Middle frontal gyrus (tissue), 1 donor: Measurements from ENCODE around the gene CDH6.

Experiments
- DNase-seq: peaks from one replicate; pipeline ENCODE4 v3.0.0-alpha.2; 2015; ENCODE audit warnings: low spot score; ENCODE audit errors: extremely low spot score

Gene CDH6

GRCh38 chr5:31250201-31250600 is 56.7 kb downstream of the CDH6 start:
- DNase-seq = no peak

GRCh38 chr5:31251032-31251431 is 57.5 kb downstream of the CDH6 start:
- no peak for DNase-seq

- no peak for DNase-seq
These were observed 61.6 kb downstream of the CDH6 start for GRCh38 chr5:31255041-31255440.

DNA sequence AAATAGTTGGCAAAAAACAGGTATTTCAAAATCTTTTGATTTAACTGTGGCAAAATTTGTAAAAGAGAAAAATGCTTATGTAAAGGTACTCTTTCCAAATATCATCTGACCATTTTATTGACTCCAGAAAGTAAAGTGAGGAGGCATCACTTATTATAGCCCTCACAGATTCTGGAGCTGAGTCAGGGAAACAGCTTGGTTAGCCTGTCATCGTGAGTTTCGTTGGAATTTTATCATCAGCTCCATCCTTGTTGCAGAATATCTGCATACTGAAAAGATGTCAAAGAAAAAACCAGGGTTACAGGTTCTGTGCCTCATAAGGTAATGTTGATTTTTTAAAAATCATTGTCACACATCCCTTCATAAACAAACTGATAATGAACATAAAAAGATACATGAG is 74.8 kb downstream of the CDH6 start:
- DNase-seq = no peak

DNA sequence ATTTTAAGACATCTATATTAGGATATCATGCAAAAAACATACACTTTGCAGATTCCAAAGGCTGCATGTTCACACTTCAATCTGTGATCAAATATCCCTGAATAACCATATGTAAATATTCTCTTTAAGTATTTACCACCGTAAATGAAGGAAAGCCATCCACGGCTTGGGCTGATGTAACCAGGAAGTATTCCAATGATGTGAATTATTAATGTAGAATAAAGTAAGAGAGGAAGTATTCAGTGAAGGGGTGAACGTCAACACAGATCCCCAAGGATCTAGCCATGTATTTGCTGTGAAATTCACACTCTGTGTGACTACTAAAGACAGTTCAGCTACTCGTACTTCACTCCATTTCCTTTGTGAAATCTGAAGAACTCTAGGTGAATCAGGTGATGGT is 75.2 kb downstream of the CDH6 start:
- no peak for DNase-seq

DNA sequence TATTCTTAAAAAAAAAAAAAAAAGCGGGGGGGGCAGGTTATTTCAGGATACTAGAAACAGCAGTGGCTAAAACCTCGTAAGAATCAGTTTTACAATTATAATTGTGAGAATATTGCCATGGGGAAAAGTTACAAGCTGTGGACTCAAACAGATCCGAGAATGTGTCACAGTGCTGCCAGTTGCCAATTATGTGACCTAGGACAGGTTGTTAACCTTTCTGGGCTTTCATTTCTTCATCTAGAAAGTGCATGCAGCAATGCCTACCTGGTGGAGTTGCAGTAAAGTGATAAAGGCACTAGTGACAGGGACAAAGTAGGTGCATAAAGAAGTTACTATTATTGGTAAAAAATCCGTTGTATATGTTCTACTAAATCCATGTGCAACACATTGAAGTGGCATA is 75.8 kb downstream of the CDH6 start:
- no peak for DNase-seq

DNA sequence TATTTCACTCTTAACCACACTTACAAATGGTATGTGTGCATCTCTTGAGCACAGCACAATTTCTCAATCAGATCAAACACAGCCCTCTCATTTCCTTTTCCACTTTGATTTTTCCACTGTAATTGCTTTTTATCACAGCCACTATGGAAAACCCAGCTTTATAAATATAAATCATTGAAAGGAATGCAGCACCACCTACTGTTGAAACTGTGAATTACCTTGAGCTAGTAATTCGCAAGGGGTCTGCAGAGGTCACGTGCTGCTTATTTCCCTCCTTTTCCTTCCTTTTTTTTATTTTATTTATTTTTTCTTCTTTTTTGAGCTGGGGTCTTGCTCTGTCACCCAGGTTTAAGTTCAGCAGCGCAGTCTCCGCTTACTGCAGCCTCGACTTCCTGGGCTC is 76.9 kb downstream of the CDH6 start:
- DNase-seq = no peak

DNA sequence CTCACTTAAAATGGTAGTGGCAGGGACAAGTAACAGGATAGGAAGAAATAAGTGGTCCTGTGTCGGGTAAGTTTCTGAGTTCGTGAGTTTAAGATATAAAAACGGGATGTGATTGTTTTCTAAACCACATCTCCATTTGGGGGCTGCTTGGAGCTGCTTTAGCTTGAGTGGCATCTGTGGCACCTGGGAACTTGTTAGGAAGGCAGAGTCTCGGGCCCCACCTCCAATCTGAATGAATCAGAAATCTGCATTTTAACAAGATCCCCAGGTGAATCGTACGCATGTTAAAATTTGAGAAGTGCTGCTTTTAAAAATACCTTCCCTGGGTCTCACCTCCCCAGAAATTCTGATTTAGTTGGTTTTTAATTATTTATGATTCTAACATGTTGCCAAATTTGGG is 78.1 kb downstream of the CDH6 start:
- no peak for DNase-seq

DNA sequence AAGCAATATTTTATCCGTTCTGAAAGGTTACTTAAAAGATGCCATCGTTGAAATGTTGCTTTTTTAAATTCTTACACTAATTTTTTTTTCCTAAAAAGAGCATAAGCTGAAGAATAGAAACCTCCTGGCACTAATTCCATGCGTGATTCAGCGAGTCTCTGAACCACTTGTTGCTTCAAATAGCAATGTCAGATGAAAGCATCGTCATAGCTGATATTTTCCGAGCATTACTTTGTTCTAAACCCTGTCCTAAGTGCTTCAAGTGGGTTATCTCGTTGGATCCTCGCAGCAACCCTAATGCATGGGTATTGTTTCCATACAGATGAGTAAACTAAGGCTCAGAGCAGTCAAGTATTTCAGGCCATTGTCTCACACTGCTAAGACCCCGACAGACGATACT is 79.7 kb downstream of the CDH6 start:
- no peak for DNase-seq

DNA sequence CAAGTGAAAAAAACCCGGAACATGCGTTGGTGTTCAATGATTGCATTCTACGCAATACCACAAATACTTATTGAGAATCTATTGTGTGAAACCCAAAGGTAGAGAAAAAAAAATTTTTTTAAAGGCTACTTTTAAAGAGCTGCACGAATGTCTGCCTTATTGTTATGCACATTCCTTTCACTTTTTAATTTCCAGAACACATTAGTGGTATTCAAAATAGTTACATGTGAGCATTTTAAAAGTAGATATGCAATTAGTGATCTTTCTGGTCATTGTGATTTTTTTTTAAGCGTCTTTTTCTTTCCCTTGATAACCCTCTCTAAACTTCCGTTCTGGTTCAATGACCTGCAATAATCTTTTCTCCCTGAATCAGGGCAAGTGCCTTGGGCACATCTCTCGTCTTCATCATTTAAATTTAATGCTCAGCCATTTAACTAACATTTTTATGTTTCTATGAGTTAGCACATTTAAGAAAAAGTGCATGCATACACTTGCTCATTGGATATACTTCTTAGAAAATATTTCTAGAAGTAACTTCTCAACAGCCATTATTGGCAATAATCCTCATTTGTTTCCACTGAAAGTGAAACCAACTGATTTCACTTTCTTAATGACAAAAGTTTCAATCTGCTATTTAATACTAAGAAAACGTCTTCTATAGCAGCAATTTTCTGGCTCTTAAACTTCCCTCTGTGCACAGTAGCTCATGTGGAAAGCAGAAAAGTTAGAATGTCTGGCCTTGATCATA is 80.3 kb downstream of the CDH6 start:
- DNase-seq = no peak

GRCh38 chr5:31280210-31280609 is 86.7 kb downstream of the CDH6 start:
- DNase-seq = no peak

- no peak for DNase-seq
These were observed 89.8 kb downstream of the CDH6 start for GRCh38 chr5:31283326-31283725.

- no peak for DNase-seq
These were observed 91.5 kb downstream of the CDH6 start for GRCh38 chr5:31285025-31285424.

- DNase-seq = no peak
These were observed 94.5 kb downstream of the CDH6 start for GRCh38 chr5:31287985-31288384.

GRCh38 chr5:31289429-31289828 is 95.9 kb downstream of the CDH6 start:
- no peak for DNase-seq

DNA sequence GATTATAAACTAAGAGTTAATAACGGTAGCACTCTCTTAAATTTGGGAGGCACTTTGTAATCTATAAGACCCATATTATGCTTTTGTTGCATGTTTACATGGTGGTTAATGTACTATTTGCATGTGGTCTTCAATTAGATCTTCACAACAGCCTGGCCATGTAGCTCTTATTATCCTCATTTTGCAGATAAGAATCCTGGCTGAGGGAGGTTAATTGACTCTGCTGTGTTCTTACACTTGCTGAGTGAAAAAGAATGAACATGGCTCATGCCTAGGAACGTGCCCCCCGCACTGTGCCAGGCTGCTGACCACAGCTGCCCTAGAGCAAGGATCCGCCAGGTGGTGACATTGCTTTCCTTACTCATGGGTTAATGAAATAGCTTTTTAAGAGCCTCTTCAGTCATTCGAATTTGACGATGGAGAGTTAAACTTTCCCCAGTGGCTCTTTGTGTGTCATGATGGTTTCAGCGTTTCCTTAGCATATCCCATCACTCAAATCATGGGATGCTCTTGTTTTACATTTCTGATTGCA is 97.9 kb downstream of the CDH6 start:
- no peak for DNase-seq

GRCh38 chr5:31300501-31300900 is 107.0 kb downstream of the CDH6 start:
- no peak for DNase-seq

- no peak for DNase-seq
These were observed 108.3 kb downstream of the CDH6 start for GRCh38 chr5:31301833-31302232.

- no peak for DNase-seq
These were observed 110.2 kb downstream of the CDH6 start for GRCh38 chr5:31303688-31304087.

DNA sequence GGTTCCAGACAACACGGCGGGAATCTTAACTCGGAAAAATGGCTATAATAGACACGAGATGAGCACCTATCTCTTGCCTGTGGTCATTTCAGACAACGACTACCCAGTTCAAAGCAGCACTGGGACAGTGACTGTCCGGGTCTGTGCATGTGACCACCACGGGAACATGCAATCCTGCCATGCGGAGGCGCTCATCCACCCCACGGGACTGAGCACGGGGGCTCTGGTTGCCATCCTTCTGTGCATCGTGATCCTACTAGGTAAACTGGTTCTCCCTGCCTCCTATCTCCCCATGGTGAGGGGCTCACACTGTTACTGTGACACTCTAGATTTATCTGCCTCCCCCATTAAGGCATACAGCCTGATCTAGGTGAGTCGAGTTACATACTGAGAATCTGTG is 124.2 kb downstream of the CDH6 start:
- DNase-seq = no peak

DNA sequence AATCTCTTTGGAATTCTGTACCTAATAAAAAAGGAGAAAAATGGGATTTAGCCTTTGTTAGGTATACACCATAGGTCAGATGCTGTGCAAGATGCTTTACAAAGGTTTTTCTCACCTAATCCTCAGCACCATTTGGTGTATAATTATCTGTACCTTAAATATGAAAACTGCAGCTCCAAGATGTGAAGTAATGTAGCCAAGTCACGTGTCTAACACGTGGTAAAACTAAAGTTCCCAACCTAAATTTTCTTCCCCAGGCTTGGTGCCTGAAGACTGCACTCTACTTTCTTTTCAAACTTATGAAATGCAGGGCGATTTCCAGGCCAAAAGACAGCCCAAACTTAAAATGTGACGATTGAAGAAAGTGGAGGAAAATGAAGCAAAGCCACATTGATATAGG is 125.8 kb downstream of the CDH6 start:
- no peak for DNase-seq

DNA sequence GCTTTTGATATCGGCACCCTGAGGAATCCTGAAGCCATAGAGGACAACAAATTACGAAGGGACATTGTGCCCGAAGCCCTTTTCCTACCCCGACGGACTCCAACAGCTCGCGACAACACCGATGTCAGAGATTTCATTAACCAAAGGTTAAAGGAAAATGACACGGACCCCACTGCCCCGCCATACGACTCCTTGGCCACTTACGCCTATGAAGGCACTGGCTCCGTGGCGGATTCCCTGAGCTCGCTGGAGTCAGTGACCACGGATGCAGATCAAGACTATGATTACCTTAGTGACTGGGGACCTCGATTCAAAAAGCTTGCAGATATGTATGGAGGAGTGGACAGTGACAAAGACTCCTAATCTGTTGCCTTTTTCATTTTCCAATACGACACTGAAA is 129.5 kb downstream of the CDH6 start:
- DNase-seq = no peak

GRCh38 chr5:31324842-31325241 is 131.4 kb downstream of the CDH6 start:
- DNase-seq = no peak
